Astrocyte (in vitro differentiated cells and primary cell): ENCODE data around the gene SCN10A. TPM values are rescaled to one million over a fixed set of nuclear protein-coding genes. Genes with fewer than 3 reads are reported as not detected.

Experiments used
- DNase-seq: peaks from one replicate; pipeline ENCODE4 v3.0.0-alpha.2; 2010; ENCODE audit warnings: low read depth
- FAIRE-seq: peaks from 2 replicates; lab custom pipeline; 2011; peaks lifted over from hg19 to GRCh38; lab: Jason Lieb, UNC
- H2AFZ ChIP-seq: 2 replicates; pipeline ENCODE4 v1.6.0; 2012; ENCODE audit warnings: low read depth, low read length, inconsistent platforms
- H3K27ac ChIP-seq: 2 replicates; pipeline ENCODE4 v1.5.1; 2011; ENCODE audit warnings: low read depth, low read length, inconsistent platforms
- H3K27me3 ChIP-seq: 2 replicates; pipeline ENCODE4 v1.6.0; 2011; ENCODE audit warnings: low read length, inconsistent platforms; ENCODE audit not compliant: insufficient read depth
- H3K36me3 ChIP-seq: 2 replicates; pipeline ENCODE4 v1.5.1; 2011; ENCODE audit warnings: low read length, inconsistent platforms; ENCODE audit not compliant: insufficient read depth
- H3K4me1 ChIP-seq: 2 replicates; pipeline ENCODE4 v1.5.1; 2011; ENCODE audit warnings: low read length, inconsistent platforms; ENCODE audit not compliant: insufficient read depth
- H3K4me2 ChIP-seq: 2 replicates; pipeline ENCODE4 v1.6.0; 2012; ENCODE audit warnings: low read length, inconsistent platforms
- H3K4me3 ChIP-seq: 2 replicates; pipeline ENCODE4 v1.5.1; 2011; ENCODE audit warnings: low read depth, mild to moderate bottlenecking, low read length, inconsistent platforms; ENCODE audit not compliant: insufficient read depth
- H3K79me2 ChIP-seq: 2 replicates; pipeline ENCODE4 v1.6.0; 2012; ENCODE audit warnings: mild to moderate bottlenecking, low read length, inconsistent platforms; ENCODE audit not compliant: insufficient read depth
- H3K9ac ChIP-seq: 2 replicates; pipeline ENCODE4 v1.6.0; 2012; ENCODE audit warnings: mild to moderate bottlenecking, low read length, inconsistent platforms
- H3K9me3 ChIP-seq: 2 replicates; pipeline ENCODE4 v1.5.1; 2012; ENCODE audit warnings: low read depth, mild to moderate bottlenecking, low read length, inconsistent platforms; ENCODE audit not compliant: insufficient read depth
- H4K20me1 ChIP-seq: 2 replicates; pipeline ENCODE4 v1.6.0; 2012; ENCODE audit warnings: low read length, inconsistent platforms; ENCODE audit not compliant: insufficient read depth
- H3K27ac Mint-ChIP-seq: one replicate; pipeline ENCODE4 v1.8.0; 2021; ENCODE audit warnings: mild to moderate bottlenecking, mixed read lengths; ENCODE audit not compliant: unreplicated experiment
- H3K27me3 Mint-ChIP-seq: one replicate; pipeline ENCODE4 v1.8.0; 2021; ENCODE audit warnings: low read depth, mixed read lengths; ENCODE audit not compliant: unreplicated experiment
- H3K36me3 Mint-ChIP-seq: one replicate; pipeline ENCODE4 v1.8.0; 2021; ENCODE audit warnings: low read depth, mixed read lengths; ENCODE audit not compliant: unreplicated experiment
- H3K4me1 Mint-ChIP-seq: one replicate; pipeline ENCODE4 v1.8.0; 2021; ENCODE audit warnings: low read depth, mixed read lengths; ENCODE audit not compliant: unreplicated experiment
- H3K4me3 Mint-ChIP-seq: one replicate; pipeline ENCODE4 v1.8.0; 2021; ENCODE audit warnings: mild to moderate bottlenecking, moderate library complexity, mixed read lengths; ENCODE audit not compliant: unreplicated experiment
- H3K9me3 Mint-ChIP-seq: one replicate; pipeline ENCODE4 v1.8.0; 2021; ENCODE audit warnings: mild to moderate bottlenecking, mixed read lengths; ENCODE audit not compliant: unreplicated experiment
- EZH2 ChIP-seq: IDR thresholded peaks from 2 replicates; pipeline ENCODE4 v1.6.1; 2012; ENCODE audit warnings: mild to moderate bottlenecking, low read length, inconsistent platforms; ENCODE audit not compliant: insufficient read depth
- total RNA-seq: library from RNA; stranded (reverse); gene quantifications from 2 replicates; pipeline ENCODE4 v1.2.1, GENCODE V29; 2021
- TF ChIP-seq, protein P1 (sequence below): IDR thresholded peaks from 2 replicates; pipeline ENCODE4 v1.5.1; 2011; ENCODE audit warnings: low read depth, mild to moderate bottlenecking, inconsistent platforms, low read length, moderate library complexity; ENCODE audit not compliant: insufficient read depth

Gene SCN10A
- total RNA-seq, 1 donor from 2014 or later: not detected

DNA sequence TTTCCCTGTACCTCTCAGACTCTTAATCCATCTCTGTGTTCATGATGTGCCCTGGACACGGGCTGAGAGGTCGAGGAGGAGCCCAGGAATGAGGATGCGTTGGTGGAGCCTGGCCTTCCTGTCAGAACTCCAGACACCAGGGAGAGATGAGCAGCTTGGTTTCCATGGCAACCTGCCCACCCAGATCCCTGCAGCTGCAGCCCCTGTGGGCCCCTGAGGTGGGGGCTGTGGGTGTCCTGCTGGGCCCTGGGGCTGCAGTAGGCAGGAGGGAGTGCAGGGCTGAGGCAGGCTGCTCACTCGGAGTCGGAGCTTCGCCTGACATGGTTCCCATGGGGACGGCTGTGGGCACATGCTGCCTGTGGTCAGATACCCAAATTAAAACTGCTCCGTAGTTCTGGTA, 7.7 kb upstream of the SCN10A start:
- no peaks in the 10 kb centered on the region for H3K4me1 Mint-ChIP-seq
- Histone ChIP-seq H3K27me3 (peaks cover 5% of the 10 kb centered on the region), H3K79me2 (no peaks in the 10 kb centered on the region), H3K4me1 (peaks cover 1% of the 10 kb centered on the region), H2AFZ (no peak overlapping the region), H3K4me3 (no peak overlapping the region), H4K20me1 (no peaks in the 10 kb centered on the region), H3K9ac (no peak overlapping the region), H3K9me3 (no peaks in the 10 kb centered on the region), H3K27ac (no peak overlapping the region), H3K4me2 (no peak overlapping the region), H3K36me3 (no peaks in the 10 kb centered on the region)
- H3K4me3 Mint-ChIP-seq: no peak overlapping the region
- H3K36me3 Mint-ChIP-seq: no peaks in the 10 kb centered on the region
- DNase-seq: no peak
- no peak overlapping the region for H3K27ac Mint-ChIP-seq
- H3K9me3 Mint-ChIP-seq: peaks cover 4% of the 10 kb centered on the region
- H3K27me3 Mint-ChIP-seq: peaks cover 36% of the 10 kb centered on the region
- TF ChIP-seq, protein P1, sequence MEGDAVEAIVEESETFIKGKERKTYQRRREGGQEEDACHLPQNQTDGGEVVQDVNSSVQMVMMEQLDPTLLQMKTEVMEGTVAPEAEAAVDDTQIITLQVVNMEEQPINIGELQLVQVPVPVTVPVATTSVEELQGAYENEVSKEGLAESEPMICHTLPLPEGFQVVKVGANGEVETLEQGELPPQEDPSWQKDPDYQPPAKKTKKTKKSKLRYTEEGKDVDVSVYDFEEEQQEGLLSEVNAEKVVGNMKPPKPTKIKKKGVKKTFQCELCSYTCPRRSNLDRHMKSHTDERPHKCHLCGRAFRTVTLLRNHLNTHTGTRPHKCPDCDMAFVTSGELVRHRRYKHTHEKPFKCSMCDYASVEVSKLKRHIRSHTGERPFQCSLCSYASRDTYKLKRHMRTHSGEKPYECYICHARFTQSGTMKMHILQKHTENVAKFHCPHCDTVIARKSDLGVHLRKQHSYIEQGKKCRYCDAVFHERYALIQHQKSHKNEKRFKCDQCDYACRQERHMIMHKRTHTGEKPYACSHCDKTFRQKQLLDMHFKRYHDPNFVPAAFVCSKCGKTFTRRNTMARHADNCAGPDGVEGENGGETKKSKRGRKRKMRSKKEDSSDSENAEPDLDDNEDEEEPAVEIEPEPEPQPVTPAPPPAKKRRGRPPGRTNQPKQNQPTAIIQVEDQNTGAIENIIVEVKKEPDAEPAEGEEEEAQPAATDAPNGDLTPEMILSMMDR: no peak
- TF ChIP-seq EZH2: no peak
- no peak for FAIRE-seq

DNA sequence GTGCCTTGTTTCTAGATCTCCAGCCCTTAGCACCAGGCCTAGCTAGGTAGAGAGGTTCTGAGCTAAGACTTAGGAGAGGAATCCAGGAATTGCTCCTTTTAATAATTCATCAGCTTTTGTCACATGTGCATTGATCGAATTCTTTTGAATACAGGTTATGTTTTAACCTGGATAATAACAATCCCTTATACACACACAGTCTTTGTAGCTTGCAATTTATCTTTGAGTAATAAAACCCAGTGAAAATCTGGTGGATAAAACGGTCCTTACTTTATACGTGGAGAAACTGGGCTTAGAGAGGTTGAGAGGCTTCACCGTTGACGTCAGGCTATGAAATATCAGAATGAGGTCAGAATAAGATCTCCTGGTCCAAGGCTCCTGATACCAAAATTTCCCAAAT, 7.2 kb upstream of the SCN10A start:
- Mint-ChIP-seq H3K4me1 (no peaks in the 10 kb centered on the region), H3K27ac (no peak overlapping the region), H3K4me3 (no peak overlapping the region), H3K9me3 (peaks cover 4% of the 10 kb centered on the region), H3K36me3 (no peaks in the 10 kb centered on the region), H3K27me3 (peaks cover 36% of the 10 kb centered on the region)
- H3K27ac ChIP-seq: no peak overlapping the region
- no peaks in the 10 kb centered on the region for H3K79me2 ChIP-seq
- no peak overlapping the region for H3K9ac ChIP-seq
- FAIRE-seq (no peak), DNase-seq (no peak)
- H3K36me3 ChIP-seq: no peaks in the 10 kb centered on the region
- H3K4me2 ChIP-seq: no peak overlapping the region
- no peaks in the 10 kb centered on the region for H3K4me1 ChIP-seq
- H3K4me3 ChIP-seq: no peak overlapping the region
- peaks cover 5% of the 10 kb centered on the region for H3K27me3 ChIP-seq
- no peaks in the 10 kb centered on the region for H3K9me3 ChIP-seq
- no peaks in the 10 kb centered on the region for H4K20me1 ChIP-seq
- TF ChIP-seq, protein P1: no peak
- TF ChIP-seq EZH2: no peak
- no peak overlapping the region for H2AFZ ChIP-seq

DNA sequence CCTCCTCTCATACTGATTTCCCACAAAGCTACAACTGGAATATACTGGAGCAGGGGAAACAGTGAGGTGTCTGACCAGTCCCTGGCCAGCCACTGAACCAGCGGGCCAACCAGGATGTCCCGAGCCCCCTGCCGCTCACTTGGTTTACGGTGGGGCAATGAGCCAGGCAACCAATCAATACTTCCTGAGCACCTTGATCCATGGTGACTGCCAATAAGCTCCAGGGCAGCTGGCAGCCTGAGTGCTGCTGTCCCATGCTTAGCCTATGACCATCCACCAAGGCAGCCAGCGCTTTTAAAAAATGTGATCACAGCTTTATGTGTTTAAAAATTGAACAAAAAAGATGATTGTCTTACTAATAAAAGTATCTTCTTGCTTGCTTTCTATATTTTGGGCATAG, 4.2 kb downstream of the SCN10A start:
- Histone ChIP-seq H3K36me3 (no peaks in the 10 kb centered on the region), H3K4me1 (no peaks in the 10 kb centered on the region), H2AFZ (no peak overlapping the region), H3K27me3 (peaks cover 5% of the 10 kb centered on the region), H3K27ac (no peak overlapping the region), H3K9me3 (no peaks in the 10 kb centered on the region), H3K9ac (no peak overlapping the region), H3K4me3 (no peak overlapping the region), H3K79me2 (no peaks in the 10 kb centered on the region), H4K20me1 (no peaks in the 10 kb centered on the region), H3K4me2 (no peak overlapping the region)
- TF ChIP-seq, protein P1: no peak
- no peak for TF ChIP-seq EZH2
- Mint-ChIP-seq H3K4me3 (no peak overlapping the region), H3K27ac (no peak overlapping the region), H3K27me3 (peaks cover 29% of the 10 kb centered on the region), H3K9me3 (no peaks in the 10 kb centered on the region), H3K4me1 (no peaks in the 10 kb centered on the region), H3K36me3 (no peaks in the 10 kb centered on the region)
- DNase-seq (no peak), FAIRE-seq (no peak)
